Measurements from ENCODE around the gene LRRC61. TPM values are rescaled to one million over a fixed set of nuclear protein-coding genes. Genes with fewer than 3 reads are reported as not detected.

The LRRC61 gene
- total RNA-seq, 2 donors from 2014 or later: 37.1 to 37.3 TPM

DNA sequence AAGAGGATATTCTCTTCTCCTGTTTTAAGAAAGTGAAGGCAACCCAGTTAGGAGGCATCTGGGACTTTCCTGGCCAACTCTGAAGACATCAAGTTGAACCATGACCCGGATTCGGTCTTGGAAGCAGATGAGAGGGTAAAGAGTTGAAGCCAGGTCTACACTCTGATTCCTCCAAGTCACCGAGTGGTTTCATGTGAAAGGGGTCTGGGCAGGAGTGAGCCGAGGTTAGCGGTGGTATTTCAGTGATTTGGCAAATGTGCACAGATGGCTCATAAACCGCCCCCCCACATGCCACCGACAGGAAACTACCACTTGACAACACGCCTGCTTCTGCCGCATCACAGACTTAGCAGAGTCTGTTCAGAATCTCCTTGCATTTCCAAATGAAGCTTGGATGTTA lies 34.1 kb downstream of the LRRC61 start:
- peaks cover 3 to 4% of the 10 kb centered on the region in 2 donors for H3K9me3 Mint-ChIP-seq
- H3K27me3 Mint-ChIP-seq (ENCODE audit: low read depth): no peaks in the 10 kb centered on the region
- peaks cover 47% of the 10 kb centered on the region for H3K4me1 Mint-ChIP-seq (ENCODE audit: low read depth)
- peak overlapping the region; percentile 72 to 78 for H3K4me3 Mint-ChIP-seq
- peak overlapping the region; percentile 78 for H3K27ac Mint-ChIP-seq
- DNase-seq: peak; percentile 71 to 82
- H3K36me3 Mint-ChIP-seq (ENCODE audit: insufficient read depth in 2 of 2): peaks cover 3 to 5% of the 10 kb centered on the region in 2 donors
- peak; percentile 85 to 87 for ATAC-seq (replicated peaks in 1 of 2)

DNA sequence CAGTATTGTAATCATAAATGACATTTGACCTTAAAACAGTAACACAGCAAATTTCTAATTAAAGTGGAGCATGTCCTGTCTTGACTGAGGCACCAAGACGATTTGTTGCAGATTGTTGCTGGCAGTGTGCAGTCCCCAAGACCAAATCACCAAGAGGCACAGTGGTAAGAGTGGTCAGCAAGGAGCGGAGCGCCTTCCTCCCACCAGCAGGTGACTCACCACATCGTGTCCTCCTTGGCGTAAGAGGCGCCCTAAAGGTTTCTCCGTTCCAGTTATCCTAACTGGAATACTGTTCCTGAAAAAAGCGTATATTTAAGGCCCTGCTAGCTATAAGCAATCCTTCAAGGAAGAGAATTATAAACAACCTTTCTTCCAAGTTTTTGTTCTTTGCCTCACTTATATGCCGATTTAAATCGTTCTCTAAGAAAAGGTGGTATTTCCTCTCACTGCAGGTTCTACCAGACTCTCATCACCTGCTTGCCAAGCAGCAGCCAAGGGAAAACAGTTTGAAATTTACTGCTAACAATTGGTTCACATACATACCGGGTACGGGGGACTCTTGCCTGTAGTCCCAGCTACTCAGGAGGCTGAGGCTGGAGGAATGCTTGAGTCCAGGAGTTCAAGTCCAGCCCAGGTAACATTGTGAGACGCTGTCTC lies 34.7 kb downstream of the LRRC61 start:
- Mint-ChIP-seq H3K9me3 (peaks cover 3 to 4% of the 10 kb centered on the region in 2 donors), H3K4me1 (ENCODE audit: low read depth) (peaks cover 47% of the 10 kb centered on the region), H3K4me3 (peak overlapping the region; percentile 72 to 78), H3K27me3 (ENCODE audit: low read depth) (no peaks in the 10 kb centered on the region), H3K27ac (peak overlapping the region; percentile 78), H3K36me3 (ENCODE audit: insufficient read depth in 2 of 2) (peaks cover 3 to 5% of the 10 kb centered on the region in 2 donors)
- ATAC-seq (replicated peaks in 1 of 2) (peak; percentile 52 to 61), DNase-seq (peak; percentile 32 to 34)

DNA sequence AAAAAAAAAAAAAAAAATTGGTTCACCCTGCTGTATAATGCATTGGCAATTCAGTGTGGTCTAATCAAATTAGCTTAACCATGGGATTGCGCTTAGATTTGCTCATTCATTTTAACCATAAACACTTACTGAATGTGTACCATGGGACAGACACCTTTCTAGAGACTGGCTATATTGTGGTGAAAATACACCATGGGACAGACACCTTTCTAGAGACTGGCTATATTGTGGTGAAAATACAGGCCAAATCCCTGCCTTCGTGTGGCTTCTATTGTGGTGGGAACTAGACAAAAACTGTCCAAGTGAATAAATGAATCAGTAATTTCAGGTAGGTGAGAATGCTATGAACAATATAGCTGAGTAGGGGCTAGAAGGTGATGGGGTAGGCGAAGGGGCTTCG lies 35.3 kb downstream of the LRRC61 start:
- H3K27ac Mint-ChIP-seq: peak overlapping the region; percentile 59
- peaks cover 3 to 5% of the 10 kb centered on the region in 2 donors for H3K36me3 Mint-ChIP-seq (ENCODE audit: insufficient read depth in 2 of 2)
- peaks cover 47% of the 10 kb centered on the region for H3K4me1 Mint-ChIP-seq (ENCODE audit: low read depth)
- H3K27me3 Mint-ChIP-seq (ENCODE audit: low read depth): no peaks in the 10 kb centered on the region
- DNase-seq: no peak
- H3K4me3 Mint-ChIP-seq: peak overlapping the region; percentile 9 to 72
- peaks cover 3 to 4% of the 10 kb centered on the region in 2 donors for H3K9me3 Mint-ChIP-seq
- peak; percentile 18 to 33 for ATAC-seq (replicated peaks in 1 of 2)

DNA sequence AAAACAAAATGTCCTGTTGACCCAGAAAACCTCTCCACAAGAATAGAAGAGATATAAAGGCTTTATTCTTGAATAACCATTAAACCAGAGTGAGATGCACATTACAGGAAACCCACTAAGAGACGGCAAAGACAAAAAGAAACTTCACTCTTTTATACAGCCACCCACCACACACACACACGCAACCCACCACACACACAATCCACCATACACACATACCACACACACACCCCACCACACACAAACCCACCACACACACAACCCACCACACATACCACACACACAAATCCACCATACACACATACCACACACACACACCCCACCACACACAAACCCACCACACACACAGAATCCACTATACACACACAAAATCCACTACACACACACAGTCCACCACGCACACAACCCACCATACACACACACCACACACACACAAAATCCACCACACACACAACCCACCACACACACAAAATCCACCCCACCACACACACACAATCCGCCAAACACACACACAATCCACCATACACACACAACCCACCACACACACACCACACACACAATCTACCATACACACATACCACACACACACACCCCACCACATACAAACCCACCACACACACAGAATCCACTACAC lies 36.0 kb downstream of the LRRC61 start:
- Mint-ChIP-seq H3K36me3 (ENCODE audit: insufficient read depth in 2 of 2) (peaks cover 3 to 5% of the 10 kb centered on the region in 2 donors), H3K27ac (peak overlapping the region; percentile 59), H3K4me1 (ENCODE audit: low read depth) (peaks cover 52% of the 10 kb centered on the region), H3K27me3 (ENCODE audit: low read depth) (no peaks in the 10 kb centered on the region), H3K4me3 (peak overlapping the region in 1 of 2 donors; percentile 72), H3K9me3 (peaks cover 3 to 4% of the 10 kb centered on the region in 2 donors)
- no peak for DNase-seq
- no peak for ATAC-seq (replicated peaks in 1 of 2)

DNA sequence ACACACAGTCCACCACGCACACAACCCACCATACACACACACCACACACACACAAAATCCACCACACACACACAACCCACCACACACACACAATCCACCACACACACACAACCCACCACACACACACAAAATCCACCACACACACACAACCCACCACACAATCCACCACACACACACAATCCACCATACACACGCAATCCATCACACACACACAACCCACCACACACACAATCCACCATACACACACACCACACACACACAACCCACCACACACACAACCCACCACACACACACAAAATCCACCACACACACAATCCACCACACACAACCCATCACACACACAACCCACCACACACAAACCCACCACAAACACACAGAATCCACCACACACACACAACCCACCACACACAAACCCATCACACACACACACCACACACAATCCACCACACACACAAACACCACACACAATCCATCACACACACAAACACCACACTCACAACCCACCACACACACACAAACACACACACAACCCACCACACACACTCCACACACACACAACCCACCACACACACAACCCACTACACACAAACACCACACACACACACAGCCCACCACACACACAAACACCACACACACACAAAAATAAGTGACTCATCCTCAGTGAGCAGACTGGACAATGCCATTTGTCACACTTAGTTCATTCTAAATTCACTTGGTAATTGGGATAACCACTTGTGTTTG lies 36.6 kb downstream of the LRRC61 start:
- Mint-ChIP-seq H3K9me3 (peaks cover 3 to 4% of the 10 kb centered on the region in 2 donors), H3K4me1 (ENCODE audit: low read depth) (peaks cover 55% of the 10 kb centered on the region), H3K27ac (peak overlapping the region; percentile 40), H3K4me3 (no peak overlapping the region), H3K27me3 (ENCODE audit: low read depth) (no peaks in the 10 kb centered on the region), H3K36me3 (ENCODE audit: insufficient read depth in 2 of 2) (peaks cover 3 to 5% of the 10 kb centered on the region in 2 donors)
- DNase-seq: no peak
- no peak for ATAC-seq (replicated peaks in 1 of 2)

- Mint-ChIP-seq H3K4me1 (ENCODE audit: low read depth) (peaks cover 58% of the 10 kb centered on the region), H3K27me3 (ENCODE audit: low read depth) (no peaks in the 10 kb centered on the region), H3K36me3 (ENCODE audit: insufficient read depth in 2 of 2) (peaks cover 3 to 5% of the 10 kb centered on the region in 2 donors), H3K9me3 (peaks cover 3 to 4% of the 10 kb centered on the region in 2 donors), H3K4me3 (no peak overlapping the region), H3K27ac (peak overlapping the region; percentile 40)
- ATAC-seq (replicated peaks in 1 of 2) (no peak), DNase-seq (no peak)
These were observed 37.4 kb downstream of the LRRC61 start for GRCh38 chr7:150360363-150361058.

- Mint-ChIP-seq H3K36me3 (ENCODE audit: insufficient read depth in 2 of 2) (peaks cover 3 to 5% of the 10 kb centered on the region in 2 donors), H3K27ac (no peak overlapping the region), H3K4me3 (no peak overlapping the region), H3K4me1 (ENCODE audit: low read depth) (peaks cover 57% of the 10 kb centered on the region), H3K27me3 (ENCODE audit: low read depth) (no peaks in the 10 kb centered on the region), H3K9me3 (peaks cover 3 to 4% of the 10 kb centered on the region in 2 donors)
- DNase-seq: no peak
- no peak for ATAC-seq (replicated peaks in 1 of 2)
These were observed 38.2 kb downstream of the LRRC61 start for GRCh38 chr7:150361402-150361801.

DNA sequence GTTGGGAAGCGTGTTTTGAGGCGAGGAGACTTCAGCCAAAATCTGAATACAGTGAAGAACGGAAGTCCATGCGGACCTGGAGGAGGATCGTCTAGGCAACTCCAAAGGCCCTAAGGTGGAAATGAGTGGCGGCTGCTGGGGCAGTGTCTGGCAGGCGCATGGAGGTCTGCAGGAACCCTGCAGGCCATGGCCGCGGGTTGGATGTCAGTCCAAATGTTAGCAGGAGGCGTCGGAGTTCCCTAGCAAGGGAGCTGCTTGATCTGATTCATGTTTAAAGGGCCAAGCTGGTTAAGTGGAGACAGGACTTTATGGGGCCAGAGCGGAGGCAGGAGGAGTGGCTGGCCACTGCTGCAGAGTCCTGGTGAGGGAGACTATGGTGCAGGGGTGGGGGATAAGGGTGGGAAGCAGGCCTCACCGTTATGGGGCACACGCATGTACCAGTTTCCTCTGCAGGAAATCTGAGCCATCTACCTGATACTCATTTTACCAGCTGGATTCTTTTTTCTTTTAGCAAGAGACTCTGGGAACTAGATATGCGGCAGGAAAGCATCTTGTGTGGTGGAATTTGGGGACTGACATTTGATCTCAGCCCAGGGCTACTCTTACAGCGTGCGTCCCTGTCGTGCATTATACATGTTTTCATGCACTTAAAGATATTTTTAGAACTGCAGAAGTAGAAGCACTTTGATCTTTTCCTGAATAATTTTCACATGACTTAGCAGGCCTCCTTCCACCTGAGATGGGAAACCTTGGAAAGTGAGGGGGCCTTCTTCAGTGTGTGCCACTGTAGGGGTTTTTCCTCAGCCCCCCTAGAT lies 38.9 kb downstream of the LRRC61 start:
- Mint-ChIP-seq H3K27ac (no peak overlapping the region), H3K4me1 (ENCODE audit: low read depth) (peaks cover 54% of the 10 kb centered on the region)

DNA sequence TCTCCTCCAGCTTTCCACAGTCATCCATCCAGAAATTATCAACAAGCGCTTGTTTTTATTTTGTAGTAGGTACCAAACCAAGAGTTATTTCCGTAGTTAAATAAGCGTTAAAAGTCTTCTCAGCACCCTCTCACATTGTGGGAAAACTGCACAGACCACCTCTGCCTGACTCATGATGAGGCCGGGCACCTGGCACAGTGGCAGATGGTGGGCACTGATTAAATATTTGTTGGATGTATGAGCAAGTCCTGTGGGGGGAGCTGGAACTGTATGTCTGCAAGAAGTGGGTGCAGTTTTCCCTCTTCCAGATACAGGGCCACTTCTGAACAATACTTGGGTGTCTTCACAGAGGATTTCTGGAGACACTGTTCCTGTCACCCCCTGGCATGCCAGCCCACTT lies 40.2 kb downstream of the LRRC61 start:
- DNase-seq (no peak), ATAC-seq (replicated peaks in 1 of 2) (no peak)
- H3K36me3 Mint-ChIP-seq (ENCODE audit: insufficient read depth in 2 of 2): peaks cover 3 to 5% of the 10 kb centered on the region in 2 donors
- H3K9me3 Mint-ChIP-seq: peaks cover 3 to 4% of the 10 kb centered on the region in 2 donors
- H3K27ac Mint-ChIP-seq: no peak overlapping the region
- no peaks in the 10 kb centered on the region for H3K27me3 Mint-ChIP-seq (ENCODE audit: low read depth)
- no peak overlapping the region for H3K4me3 Mint-ChIP-seq
- H3K4me1 Mint-ChIP-seq (ENCODE audit: low read depth): peaks cover 45% of the 10 kb centered on the region

More for the DNA sequence above, 38.9 kb downstream of the LRRC61 start:
- Mint-ChIP-seq H3K27me3 (ENCODE audit: low read depth) (no peaks in the 10 kb centered on the region), H3K9me3 (peaks cover 3 to 4% of the 10 kb centered on the region in 2 donors), H3K4me3 (no peak overlapping the region), H3K36me3 (ENCODE audit: insufficient read depth in 2 of 2) (peaks cover 3 to 5% of the 10 kb centered on the region in 2 donors)
- ATAC-seq (replicated peaks in 1 of 2): no peak
- no peak for DNase-seq

DNA sequence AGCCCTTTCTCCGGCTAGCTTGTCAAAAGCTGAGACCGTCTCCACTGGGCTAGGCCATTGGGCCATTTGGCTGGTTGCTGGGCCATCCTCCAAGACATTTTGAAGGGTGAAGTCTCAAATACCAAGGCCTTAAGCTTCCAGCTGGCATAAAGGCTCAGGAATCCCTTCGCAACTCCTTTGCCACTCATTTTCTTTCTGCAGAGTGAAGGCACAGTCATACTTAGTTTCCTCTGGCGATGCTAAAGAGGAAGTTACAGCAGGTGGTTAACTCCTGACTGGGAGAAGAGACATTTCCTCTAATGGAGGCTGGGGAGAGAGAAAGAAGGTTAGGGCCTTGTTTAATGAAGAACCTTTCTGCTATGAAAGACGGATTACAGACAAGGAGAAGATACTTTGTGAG lies 40.7 kb downstream of the LRRC61 start:
- H3K27ac Mint-ChIP-seq: no peak overlapping the region

DNA sequence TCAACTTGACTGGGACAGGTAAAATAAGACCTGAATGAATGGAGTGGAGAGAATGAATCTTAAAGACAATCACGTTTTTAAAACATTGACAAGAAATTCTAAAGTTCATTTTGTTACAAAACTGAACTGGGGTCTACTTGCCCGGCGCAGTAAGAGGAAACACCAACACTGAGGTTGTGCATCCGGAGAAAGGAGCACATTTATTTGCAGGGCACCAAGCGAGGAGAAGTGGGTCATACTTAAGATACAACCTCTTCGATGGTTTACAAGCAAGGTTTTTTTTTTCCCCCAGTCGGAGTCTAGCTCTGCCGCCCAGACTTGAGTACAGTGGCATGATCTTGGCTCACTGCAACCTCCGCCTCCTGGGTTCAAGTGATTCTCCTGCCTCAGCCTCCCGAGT lies 42.0 kb downstream of the LRRC61 start:
- Mint-ChIP-seq H3K27ac (no peak overlapping the region), H3K4me3 (no peak overlapping the region), H3K4me1 (ENCODE audit: low read depth) (peaks cover 35% of the 10 kb centered on the region), H3K9me3 (peaks cover 0 to under 1% of the 10 kb centered on the region in 2 donors), H3K27me3 (ENCODE audit: low read depth) (no peaks in the 10 kb centered on the region), H3K36me3 (ENCODE audit: insufficient read depth in 2 of 2) (peaks cover 0 to 1% of the 10 kb centered on the region in 2 donors)
- DNase-seq: no peak
- no peak for ATAC-seq (replicated peaks in 1 of 2)

More for the DNA sequence above, 40.7 kb downstream of the LRRC61 start:
- DNase-seq: no peak
- no peak for ATAC-seq (replicated peaks in 1 of 2)
- Mint-ChIP-seq H3K4me1 (ENCODE audit: low read depth) (peaks cover 40% of the 10 kb centered on the region), H3K27me3 (ENCODE audit: low read depth) (no peaks in the 10 kb centered on the region), H3K36me3 (ENCODE audit: insufficient read depth in 2 of 2) (peaks cover 3 to 5% of the 10 kb centered on the region in 2 donors), H3K4me3 (no peak overlapping the region), H3K9me3 (peaks cover 3 to 4% of the 10 kb centered on the region in 2 donors)
